ENCODE measurements around the gene LCLAT1.

LCLAT1 gene

DNA sequence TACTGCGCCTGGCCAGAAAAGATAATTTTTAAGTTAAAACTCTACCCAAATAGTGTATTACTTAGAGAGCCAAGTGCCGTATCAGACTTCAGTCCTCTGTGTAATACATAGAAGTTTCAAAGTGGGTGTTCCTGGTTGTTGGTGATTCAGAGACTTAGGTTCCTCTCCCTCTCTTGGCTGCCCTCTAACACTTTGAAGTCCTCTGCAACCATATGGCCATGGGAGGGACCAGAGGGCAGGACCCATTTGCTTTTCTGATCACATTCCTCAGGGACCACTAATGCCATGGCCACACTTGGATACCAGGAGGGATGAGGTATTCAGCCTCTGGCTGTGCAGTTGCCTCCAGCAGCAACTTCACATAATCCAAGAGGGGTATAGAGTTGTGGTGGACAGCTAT is 228.7 kb downstream of the LCLAT1 start:
- no peak for DNase-seq (ENCODE audit: low spot score)

DNA sequence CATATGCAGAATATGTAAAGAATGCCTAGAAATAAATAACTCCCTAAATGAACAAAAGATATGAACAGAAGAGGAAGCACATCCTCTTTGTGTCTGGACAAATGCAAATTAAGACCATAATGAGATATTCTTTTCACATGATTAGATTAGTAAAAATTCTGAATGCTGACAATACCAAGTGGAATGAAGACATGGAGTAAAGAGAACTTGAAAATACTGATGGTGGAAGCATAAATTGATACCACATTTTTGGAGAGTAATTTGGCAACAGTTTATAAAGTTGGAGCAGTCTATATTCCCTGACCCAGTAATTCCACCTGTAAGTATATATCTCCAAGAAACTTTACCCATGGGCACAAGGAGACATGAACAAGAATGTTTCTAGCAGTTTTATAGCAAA is 230.2 kb downstream of the LCLAT1 start:
- DNase-seq (ENCODE audit: low spot score) = no peak

DNA sequence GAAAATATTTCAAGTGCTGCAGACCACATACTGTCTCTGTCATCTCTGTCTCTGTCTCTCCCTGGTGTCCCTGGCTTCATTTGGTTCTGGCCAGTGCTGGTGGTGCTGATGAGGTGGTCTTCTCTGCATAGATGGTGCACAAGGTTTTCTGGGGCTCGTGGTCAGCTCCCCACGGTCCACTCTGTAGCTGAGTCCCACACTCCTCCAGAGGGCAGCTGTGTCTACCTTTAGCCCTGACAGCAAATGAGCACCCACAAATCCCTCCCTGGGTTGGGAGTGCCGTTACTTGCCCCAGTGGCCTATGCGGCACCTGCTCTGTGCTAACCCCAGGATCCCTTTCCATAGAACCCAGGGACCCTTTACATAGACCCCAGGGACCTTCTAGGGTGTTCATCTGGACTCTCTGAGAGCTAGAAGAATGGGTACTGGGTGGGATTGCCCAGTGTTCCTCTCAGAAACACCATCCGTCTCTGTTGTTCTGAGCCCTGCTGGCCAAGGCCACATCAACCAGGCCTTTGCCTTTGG is 230.9 kb downstream of the LCLAT1 start:
- DNase-seq (ENCODE audit: low spot score) = no peak

DNA sequence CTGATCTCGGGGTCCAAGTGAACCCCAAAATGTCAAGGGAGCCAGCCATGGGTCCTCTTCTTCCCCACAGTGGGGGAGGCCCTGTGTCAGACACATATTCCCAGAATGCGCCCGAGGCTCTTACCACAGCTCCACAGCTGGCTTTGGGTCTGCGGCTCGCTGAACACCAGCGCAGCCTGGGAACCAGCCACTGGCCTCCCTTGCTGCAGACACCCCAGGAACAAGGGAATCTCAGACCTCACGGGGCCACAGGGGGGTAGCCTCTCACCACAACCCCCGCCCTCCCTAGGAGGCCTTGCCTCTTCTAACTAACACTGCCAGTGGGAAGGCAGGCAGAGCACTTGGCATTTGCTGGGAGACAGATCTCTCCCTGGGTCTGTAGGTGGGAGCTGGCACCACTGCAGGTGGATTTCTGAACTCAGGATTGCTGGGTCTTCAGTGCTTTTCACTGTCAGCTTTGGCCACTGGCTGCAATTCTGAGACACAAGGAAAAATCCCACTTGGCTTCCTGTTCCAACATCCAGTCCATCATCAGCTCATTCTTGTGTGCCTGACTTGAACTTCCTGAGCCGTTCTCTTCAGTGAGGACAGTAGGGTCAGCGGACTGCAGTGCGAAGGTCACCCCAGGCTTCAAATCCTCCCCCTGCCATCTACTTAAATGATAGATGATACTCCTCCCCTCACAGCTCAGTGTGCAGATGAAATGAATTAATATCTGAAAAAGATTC is 231.5 kb downstream of the LCLAT1 start:
- no peak for DNase-seq (ENCODE audit: low spot score)

DNA sequence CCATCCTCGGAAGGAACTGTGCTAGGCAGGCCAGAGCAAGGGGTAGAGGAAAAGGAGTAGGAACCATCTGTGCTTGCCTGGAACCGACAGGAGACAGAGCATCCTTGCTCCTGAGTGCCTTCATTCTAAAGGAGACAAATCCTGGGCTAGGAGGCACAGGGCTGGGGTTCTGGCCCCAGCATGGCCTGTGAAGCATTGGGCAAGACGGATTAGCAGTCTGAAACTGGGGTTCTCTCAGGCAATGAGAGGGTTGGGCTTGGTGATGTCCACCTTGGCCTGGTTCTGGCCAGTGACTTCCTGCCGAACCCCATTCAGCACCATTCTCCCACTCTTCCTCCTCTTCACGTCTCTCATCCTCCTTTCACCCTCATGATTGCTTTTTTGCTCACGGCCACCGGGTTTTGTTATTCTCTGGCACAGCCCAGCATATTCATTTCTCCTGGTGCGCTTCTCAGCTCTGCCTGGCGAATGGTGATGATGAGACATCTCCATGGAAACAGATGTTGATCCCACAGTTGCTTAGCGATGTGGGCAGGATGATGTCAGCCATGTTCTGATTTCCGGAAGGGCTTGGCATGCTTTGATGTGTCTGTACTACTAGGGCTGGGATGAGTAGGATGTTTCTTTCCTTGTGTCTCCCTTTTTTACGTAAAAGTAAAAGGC is 232.5 kb downstream of the LCLAT1 start:
- peak; percentile 26 for DNase-seq (ENCODE audit: low spot score)

DNA sequence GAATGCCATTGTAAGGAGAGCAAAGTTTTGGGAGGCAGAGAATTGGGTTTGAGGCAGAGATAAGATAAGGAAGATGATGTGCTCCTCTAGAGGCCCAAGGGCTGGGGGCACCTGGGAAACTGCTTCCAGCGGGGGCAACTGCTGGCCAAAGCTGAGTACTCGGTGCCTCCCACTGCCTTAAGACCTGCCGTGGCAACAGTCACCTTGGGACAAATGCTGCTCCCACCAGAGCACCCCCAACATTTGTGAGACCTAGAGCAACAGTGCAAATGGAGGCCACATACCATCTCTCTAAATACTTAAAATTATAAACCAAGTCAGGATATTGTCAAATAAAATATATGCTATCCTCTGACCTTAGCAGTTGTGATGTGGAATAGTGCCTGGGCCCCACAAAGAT is 233.1 kb downstream of the LCLAT1 start:
- DNase-seq (ENCODE audit: low spot score) = no peak

DNA sequence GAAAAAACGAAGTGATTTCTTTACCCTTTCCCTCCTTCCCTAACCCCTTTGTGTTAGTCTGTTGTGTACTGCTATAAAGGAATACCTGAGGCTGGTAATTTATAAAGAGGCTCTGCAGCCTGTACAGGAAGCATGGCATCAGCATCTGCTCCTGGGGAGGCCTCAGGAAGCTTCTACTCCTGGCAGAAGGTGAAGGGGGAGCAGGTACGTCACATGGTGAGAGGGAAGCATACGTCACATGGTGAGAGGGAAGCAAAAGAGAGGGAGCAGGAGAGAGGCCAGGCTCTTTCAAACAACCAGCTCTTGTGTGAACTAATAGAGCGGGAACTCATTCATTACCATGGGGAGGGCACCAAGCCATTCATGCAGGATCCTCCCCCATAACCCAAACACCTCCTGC is 234.0 kb downstream of the LCLAT1 start:
- no peak for DNase-seq (ENCODE audit: low spot score)

DNA sequence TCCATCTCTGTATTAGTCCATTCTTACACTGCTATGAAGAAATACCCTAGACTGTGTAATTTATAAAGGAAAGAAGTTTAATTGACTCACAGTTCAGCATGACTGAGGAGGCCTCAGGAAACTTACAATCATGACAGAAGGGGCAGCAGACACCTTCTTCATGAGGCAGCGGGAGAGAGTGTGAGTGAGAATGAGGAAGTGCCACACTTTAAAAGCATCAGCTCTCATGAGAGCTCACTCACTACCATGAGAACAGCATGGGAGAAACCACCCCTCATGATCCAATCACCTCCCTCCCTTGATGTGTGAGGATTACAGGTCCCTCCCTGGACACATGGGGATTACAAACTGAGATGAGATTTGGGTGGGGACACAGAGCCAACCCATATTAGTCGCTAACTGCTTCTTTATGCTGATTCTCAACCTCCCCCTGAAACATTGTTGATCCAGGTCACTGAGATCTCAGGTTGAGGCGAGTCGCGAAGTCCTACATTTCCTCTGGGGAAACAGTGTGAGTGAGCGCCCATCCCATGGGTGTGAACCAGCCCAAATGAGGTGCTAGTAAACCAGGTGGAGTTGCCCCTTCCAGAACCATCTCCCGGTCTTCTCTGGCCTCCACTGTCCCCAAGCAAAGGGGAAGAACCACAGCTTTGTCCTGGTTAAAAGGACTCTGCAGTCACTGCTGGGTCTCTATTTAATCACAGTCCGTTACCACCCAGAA is 236.3 kb downstream of the LCLAT1 start:
- no peak for DNase-seq (ENCODE audit: low spot score)

DNA sequence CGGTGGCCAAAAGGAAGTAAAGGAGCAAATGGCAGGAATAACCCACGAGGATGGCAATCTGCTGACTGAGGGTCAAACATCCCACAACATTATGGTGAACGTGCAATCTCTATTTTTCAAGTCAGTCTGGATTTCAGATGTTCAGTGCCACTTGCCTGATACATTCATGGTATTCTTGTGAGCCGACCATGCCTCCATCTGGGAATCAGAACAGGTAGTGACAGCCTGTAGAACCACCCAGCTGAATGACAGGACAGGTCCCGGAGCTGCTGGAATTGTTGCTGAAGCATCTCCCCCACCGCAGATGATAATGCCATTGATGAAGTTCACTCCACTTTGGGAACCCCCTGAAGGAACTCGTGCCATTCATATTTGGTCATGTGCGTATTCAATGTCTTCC is 237.0 kb downstream of the LCLAT1 start:
- no peak for DNase-seq (ENCODE audit: low spot score)

DNA sequence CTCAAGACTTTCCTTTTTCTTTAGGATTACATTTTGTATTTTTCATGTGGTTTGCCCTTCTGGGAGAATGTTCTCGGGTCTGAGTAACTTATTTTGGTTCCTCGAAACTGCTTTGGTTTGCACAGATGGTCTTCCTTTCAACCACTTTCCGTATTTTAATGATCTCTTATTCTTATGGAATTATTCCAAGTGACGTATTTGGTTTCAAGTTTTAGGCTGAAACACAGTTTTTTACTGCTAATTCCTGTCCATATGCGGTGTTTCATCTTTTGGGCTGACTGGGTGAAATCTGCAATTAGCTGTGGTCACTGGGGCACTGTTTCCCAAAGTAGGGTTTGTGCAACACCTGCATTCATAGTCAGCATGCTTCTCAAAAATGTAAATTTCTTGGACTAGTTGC is 237.5 kb downstream of the LCLAT1 start:
- DNase-seq (ENCODE audit: low spot score) = no peak

DNA sequence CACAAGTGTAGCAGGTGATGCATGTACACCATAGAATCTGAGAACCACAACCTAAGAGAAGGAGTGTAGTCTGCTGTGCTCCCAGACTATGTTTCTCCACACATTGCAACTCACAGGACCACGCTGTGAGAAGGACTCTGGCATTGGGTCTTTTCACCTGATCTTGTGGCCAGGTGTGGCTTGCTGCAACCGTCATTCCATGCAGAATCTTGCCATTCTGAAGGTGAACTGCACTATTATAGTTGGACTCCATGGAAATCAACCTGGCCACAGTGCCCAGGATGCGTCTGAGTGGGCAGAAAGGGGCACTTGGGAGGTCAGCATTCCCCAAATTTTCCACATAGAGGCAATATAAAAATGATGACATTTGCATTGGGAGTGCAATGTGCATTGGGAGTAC is 237.9 kb downstream of the LCLAT1 start:
- no peak for DNase-seq (ENCODE audit: low spot score)

DNA sequence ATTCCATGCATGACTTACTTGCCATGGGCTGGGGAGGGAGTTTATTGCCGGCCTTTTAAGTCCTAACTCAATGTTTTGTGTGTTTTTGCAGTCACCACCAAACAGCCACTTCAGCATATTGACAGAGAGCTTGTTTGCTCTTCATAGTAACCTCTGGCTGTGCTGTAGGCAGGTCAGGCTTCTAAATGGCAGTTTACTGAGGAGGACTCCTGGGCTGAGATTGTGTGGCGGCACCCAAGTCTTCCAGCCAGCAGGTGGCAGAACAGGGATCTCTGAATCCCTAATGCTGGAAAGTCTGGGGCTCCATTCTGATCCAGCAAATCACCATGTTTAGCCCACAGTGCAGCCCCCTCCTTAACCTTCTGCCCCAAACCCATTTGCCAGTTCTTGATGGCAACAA is 239.0 kb downstream of the LCLAT1 start:
- peak; percentile 24 for DNase-seq (ENCODE audit: low spot score)

DNA sequence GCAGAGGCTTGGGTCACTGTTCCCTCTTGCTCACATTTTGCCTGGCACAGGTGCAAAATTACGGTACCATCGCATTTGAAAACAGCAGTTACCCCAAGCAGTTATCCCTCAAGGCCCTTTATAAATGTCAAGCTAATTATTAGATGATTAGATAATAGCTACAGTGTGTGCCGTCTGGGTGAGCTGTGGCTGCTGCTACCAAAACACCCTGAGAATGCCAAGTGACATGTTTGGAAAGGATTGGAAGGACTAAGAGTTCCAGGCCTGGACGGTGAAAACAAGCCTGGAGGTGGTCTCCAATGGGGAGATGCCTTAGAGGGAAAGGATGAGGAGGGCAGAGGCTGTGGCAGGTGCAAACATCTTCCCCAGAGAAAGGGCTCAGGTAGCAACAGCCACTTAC is 239.6 kb downstream of the LCLAT1 start:
- DNase-seq (ENCODE audit: low spot score) = no peak

DNA sequence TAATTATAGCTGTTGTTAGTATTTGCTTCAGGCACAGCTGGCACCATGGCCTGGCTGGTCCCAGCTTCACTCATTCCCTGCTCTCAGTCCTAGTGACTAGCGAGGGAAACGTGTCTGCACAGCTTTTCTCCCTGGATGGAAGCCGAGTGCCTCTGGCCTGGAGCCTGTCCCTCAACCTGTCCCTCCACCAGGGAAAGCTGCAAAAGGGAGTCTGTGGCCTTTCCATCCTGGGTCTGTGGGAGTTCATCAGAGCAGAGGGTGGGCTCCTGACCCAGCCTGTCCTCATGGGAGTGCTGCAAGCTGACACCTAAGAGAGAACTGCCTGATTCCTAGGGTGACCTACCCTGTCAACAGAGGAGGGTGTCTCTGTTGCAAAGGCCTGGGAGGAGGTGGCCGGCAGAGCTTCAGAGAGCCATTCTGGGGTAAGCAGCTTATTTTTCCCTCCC is 241.9 kb downstream of the LCLAT1 start:
- no peak for DNase-seq (ENCODE audit: low spot score)

DNA sequence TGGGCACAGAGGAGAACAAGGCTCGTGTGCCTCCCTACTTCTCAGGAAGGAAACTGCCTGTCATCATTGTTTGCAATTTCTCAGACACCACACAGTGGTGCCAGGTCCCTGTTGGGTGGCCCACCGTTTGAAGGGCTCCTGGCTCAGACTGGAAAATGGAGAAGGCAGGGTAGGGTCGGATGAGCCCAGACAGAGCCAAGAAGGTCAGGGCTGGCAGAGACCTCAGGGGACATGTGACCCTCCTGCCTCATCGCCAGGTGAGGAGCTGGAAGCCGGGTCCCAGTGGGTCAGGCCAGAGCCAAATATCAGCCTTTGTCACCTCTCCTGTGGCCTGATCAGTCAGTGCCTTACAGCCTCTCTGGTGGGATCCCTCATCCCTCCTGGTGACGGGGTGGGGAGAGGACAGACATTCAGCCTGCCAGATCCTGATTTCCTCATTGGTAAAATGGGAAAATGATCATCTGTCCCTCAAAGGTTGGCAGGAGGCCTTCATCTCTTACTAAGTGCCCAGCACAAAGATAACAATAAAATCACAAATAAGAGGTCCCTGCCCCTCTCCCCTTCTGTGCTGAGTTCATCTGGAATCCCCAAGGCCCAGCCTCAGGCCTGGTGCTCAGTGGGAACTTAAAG is 242.6 kb downstream of the LCLAT1 start:
- no peak for DNase-seq (ENCODE audit: low spot score)

DNA sequence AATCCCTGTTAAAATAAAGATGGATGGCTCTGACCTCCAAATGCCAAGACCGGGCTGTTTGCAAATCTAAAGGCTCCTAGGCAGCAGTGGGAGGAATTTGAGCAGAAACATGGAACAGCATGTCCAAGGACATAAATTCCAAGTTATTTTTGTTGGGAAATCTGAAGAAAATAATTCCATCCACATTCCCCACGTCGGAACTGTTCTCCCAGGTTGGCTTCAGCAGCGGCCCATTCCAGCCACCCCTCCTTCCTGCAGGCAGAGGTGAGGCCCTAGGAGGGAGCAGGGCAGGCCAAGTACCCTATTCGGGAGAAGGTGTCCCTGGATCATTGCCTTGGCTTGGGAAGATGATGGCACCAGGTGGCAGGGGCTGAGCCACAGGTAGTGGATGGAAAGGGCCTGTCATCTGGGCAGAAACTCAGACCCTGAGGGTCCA is 243.1 kb downstream of the LCLAT1 start:
- no peak for DNase-seq (ENCODE audit: low spot score)

DNA sequence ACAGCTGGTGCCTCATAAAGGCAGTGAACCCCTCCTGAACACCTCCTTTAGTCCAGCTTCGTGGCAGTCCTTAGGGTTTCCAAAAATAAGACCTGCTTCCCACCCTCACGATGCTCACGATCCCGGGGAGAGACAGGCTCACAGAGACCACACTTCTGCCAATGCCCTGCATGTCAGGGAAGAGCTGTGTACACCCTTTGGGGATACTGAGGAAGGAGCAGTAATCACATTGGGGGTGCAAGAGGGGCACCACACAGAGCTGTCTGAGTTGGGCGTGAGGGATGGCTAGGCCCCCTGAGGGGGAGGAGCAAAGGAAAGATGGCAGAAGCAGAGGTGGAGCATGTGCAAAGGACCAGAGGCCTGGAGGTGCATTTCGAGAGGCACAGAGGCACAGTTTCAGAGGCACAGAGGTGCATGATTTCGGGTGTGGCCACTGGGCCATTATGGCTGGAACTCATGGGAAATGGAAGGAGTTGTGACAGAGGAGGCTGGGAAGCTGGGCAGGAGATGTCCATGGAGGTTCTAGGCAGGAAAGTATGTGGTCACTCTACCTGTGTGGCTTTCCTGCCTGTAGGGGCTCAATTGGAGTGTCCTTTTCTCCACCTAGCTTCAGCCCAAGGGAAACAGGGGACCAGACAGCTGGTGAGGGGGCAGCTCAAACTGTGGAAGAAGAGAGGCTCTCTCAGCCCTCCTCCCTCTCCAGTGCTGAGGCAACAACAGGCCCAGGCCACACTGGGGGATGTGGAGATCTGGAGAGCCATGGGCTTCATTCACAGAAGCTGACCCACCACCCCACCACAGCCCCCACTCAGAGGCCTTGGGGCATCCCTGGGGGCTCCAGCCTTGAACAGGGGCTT is 244.3 kb downstream of the LCLAT1 start:
- DNase-seq (ENCODE audit: low spot score) = no peak

DNA sequence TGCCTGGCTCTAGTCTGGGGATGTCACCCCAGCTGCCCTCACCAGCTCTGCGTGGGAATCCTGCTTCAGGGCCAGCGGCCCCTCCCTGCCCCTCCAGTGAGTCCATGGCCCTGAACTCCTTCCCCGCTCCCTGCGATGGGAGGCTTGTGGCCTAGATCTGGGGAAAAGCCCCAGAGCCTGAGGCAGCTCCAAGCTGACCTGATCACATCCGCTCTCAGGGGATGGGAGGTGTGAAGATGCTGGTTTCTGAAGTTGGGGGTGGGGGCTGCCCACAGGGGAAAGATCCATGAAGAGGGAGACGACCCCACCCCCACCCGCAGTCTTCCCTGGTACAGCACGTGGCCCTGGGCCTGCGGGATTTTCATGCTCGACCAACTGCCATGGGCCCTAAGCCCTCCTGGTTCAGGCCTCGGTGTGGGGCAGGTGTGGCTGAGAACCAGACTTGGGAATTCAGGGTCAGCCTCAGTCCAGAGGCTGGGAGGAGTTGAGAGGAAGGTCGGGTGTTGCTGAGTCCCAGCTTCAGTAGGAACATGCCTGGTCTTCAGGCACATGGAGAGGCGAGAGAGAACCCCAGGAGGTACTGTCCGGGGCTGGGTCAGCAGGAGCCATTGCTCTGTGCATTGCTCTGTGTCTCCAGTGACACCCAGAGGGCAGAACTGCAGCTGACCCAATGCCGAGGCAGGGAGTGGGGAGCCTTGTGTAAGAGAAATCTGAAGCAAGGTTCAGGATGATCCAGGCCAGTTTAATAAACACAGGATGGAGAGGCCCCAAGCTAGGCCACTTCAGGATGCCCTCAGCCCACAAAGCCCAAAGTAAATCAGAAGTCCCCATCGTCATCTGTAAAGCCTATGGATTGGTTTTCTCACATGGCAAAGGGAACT is 245.1 kb downstream of the LCLAT1 start:
- DNase-seq (ENCODE audit: low spot score) = peak; percentile 8

DNA sequence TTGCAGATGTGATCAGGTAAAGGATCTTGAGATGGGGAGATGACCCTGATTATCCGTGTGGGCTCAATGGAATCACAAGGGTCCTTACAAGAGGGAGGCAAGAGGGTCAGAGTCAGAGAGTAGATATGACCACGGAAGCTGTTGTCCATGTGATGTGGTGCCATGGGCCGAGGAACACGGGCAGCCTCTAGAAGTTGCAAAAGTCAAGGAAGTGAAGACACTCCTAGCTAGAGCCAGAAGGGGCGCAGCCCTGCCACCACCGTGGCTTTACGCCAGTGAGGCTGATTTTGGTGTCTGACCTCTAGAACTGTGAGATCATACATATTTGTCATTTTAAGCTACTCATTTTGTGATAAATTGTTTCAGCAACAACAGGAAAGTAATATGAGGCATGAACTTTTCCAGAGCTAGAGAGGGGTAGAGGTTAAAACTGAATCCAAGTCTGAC is 245.8 kb downstream of the LCLAT1 start:
- DNase-seq (ENCODE audit: low spot score) = no peak

All from RKO (cell line).